K562 (cell line): ENCODE measurements around the gene POLR2L. TPM values are rescaled to one million over a fixed set of nuclear protein-coding genes. Genes with fewer than 3 reads are reported as not detected.
A peak's percentile ranks its signal among the peaks of the same experiment; 100 is the strongest.

Experiments
- ATAC-seq: fragments of 200-7000 bp; cut with Tn5 transposase; 3 replicates; pipeline ENCODE4 v1.9.1; 2020; ENCODE audit warnings: moderate library complexity
- BruUV-seq: library from RNA; stranded (reverse); fragments of 400-500 nt; replicated peaks from 2 replicates; lab custom pipeline; 2021; lab: Mats Ljungman, UMichigan
- CTCF ChIA-PET: fragments of 300-600 bp; formaldehyde crosslinking; extraction: SDS; loops from one replicate; lab custom pipeline; 2021; ENCODE audit warnings: low intra/inter-chr PET ratio; lab: Yijun Ruan, JAX
- POLR2A ChIA-PET: fragments of 300-600, 350-650 bp; sonication (Branson Sonifier 250); formaldehyde crosslinking; extraction: SDS; loops from one replicate; lab custom pipeline; 2021; ENCODE audit warnings: antibody characterized with exemption, inconsistent platforms; lab: Yijun Ruan, JAX
- DNase-seq, 4 experiments: peaks; one replicate each; pipeline versions ENCODE4 v3.0.0 to v3.0.0-alpha.2; 2011 to 2018; ENCODE audit warnings: low spot score in 3 of 4, mixed read lengths in 3 of 4; ENCODE audit errors: extremely low read depth in 1 of 4
- FAIRE-seq: peaks from 2 replicates; lab custom pipeline; 2011; peaks lifted over from hg19 to GRCh38; lab: Jason Lieb, UNC
- H2AFZ ChIP-seq: 2 replicates; pipeline ENCODE4 v1.6.0; 2011; ENCODE audit warnings: low read depth, low read length, control low read depth, inconsistent platforms
- H3K27ac ChIP-seq: fragments of 200-600 bp; 3 replicates; pipeline ENCODE4 v1.8.0; 2011; ENCODE audit warnings: low read depth, mild to moderate bottlenecking, control low read depth, inconsistent platforms, low read length, moderate library complexity, mixed read lengths; ENCODE audit errors: extremely low read depth
- H3K27me3 ChIP-seq, 2 experiments: fragments of 300-600 bp in 1 of 2; 2 replicates in 1 of 2; 3 replicates in 1 of 2; pipeline versions ENCODE4 v1.6.0 to v1.8.0; 2011; ENCODE audit warnings: inconsistent platforms in 2 of 2, low read length in 2 of 2, mild to moderate bottlenecking in 1 of 2, mixed read lengths in 1 of 2, moderate library complexity in 1 of 2; ENCODE audit not compliant: control insufficient read depth in 2 of 2, insufficient read depth in 2 of 2
- H3K36me3 ChIP-seq: fragments of 300-600 bp; 3 replicates; pipeline ENCODE4 v1.8.0; 2011; ENCODE audit warnings: mild to moderate bottlenecking, low read length, inconsistent platforms; ENCODE audit not compliant: control insufficient read depth, insufficient read depth
- H3K4me1 ChIP-seq, 2 experiments: fragments of 200-600 bp in 1 of 2; replicated peaks in 1 of 2; 2 replicates in 1 of 2; 3 replicates in 1 of 2; pipeline versions ENCODE4 v1.5.1 to v1.8.0; 2011; ENCODE audit warnings: inconsistent platforms in 2 of 2, low read length in 2 of 2, mild to moderate bottlenecking in 1 of 2, mixed read lengths in 1 of 2, moderate library complexity in 1 of 2; ENCODE audit not compliant: control insufficient read depth in 2 of 2, insufficient read depth in 2 of 2
- H3K4me2 ChIP-seq: 2 replicates; pipeline ENCODE4 v1.6.1; 2011; ENCODE audit warnings: low read length, control low read depth, inconsistent platforms, mixed read lengths; ENCODE audit not compliant: insufficient read depth
- H3K4me3 ChIP-seq: fragments of 200-600 bp; sonication (generic), shearing (Covaris generic); 2 replicates; pipeline ENCODE4 v1.5.1; 2016; ENCODE audit warnings: control low read depth, inconsistent platforms
- H3K79me2 ChIP-seq: fragments of 200-600 bp; 3 replicates; pipeline ENCODE4 v1.8.0; 2011; ENCODE audit warnings: low read length, inconsistent platforms; ENCODE audit not compliant: control insufficient read depth, insufficient read depth
- H3K9ac ChIP-seq, 2 experiments: 2 replicates each; pipeline versions ENCODE4 v1.6.0 to v1.6.1; 2011; ENCODE audit warnings: low read depth in 2 of 2, low read length in 2 of 2, control low read depth in 1 of 2, inconsistent platforms in 1 of 2, mild to moderate bottlenecking in 1 of 2, mixed read lengths in 1 of 2; ENCODE audit not compliant: insufficient read depth in 1 of 2
- H3K9me1 ChIP-seq: one replicate; pipeline ENCODE4 v1.6.0; 2011; ENCODE audit warnings: inconsistent platforms, mild to moderate bottlenecking, low read length, moderate library complexity; ENCODE audit not compliant: control insufficient read depth, insufficient read depth
- H3K9me3 ChIP-seq: replicated peaks from 2 replicates; pipeline ENCODE4 v1.5.1; 2011; ENCODE audit warnings: low read depth, low read length, inconsistent platforms; ENCODE audit not compliant: control insufficient read depth, insufficient read depth
- H4K20me1 ChIP-seq: replicated peaks from 2 replicates; pipeline ENCODE4 v1.6.1; 2011; ENCODE audit warnings: low read length, inconsistent platforms, mixed read lengths; ENCODE audit not compliant: control insufficient read depth, insufficient read depth
- CREB1 ChIP-seq, 2 experiments: sonication (generic) in 1 of 2; formaldehyde crosslinking in 1 of 2; IDR thresholded peaks; 2 replicates each; pipeline versions ENCODE4 v1.6.1 to v1.8.0; 2012 to 2022; ENCODE audit warnings: inconsistent platforms in 1 of 2, mild to moderate bottlenecking in 1 of 2, missing genetic modification reagents in 1 of 2, moderate library complexity in 1 of 2
- FOXJ3 ChIP-seq: sonication (generic); formaldehyde crosslinking; IDR thresholded peaks from 2 replicates; pipeline ENCODE4 v1.4.0; 2020; ENCODE audit warnings: mild to moderate bottlenecking, missing genetic modification reagents
- FOXP1 ChIP-seq: sonication (generic); formaldehyde crosslinking; IDR thresholded peaks from 2 replicates; pipeline ENCODE4 v1.8.0; 2022; ENCODE audit warnings: mild to moderate bottlenecking, missing genetic modification reagents
- GMEB1 ChIP-seq: fragments of 250-450 bp; sonication (Bioruptor Pico); IDR thresholded peaks from 2 replicates; pipeline ENCODE4 v1.4.0; 2020; ENCODE audit warnings: mild to moderate bottlenecking
- HES1 ChIP-seq: fragments of 450-650 bp; IDR thresholded peaks from 2 replicates; pipeline ENCODE4 v1.6.1; 2016; ENCODE audit warnings: low read depth, mild to moderate bottlenecking, moderate library complexity
- MEIS2 ChIP-seq: fragments of 450-650 bp; IDR thresholded peaks from 2 replicates; pipeline ENCODE4 v1.6.1; 2014; ENCODE audit warnings: mild to moderate bottlenecking; ENCODE audit not compliant: partially characterized antibody
- PCBP2 ChIP-seq: fragments of 200-400 bp; formaldehyde crosslinking; IDR thresholded peaks from 2 replicates; pipeline ENCODE4 v1.6.1; 2018; ENCODE audit warnings: low read length, low read depth, mild to moderate bottlenecking, moderate library complexity; ENCODE audit not compliant: poor library complexity, severe bottlenecking
- PREB ChIP-seq: sonication (generic); formaldehyde crosslinking; IDR thresholded peaks from 2 replicates; pipeline ENCODE4 v1.8.1; 2023; ENCODE audit warnings: mild to moderate bottlenecking, missing genetic modification reagents
- TAF1 ChIP-seq: IDR thresholded peaks from 2 replicates; pipeline ENCODE4 v1.6.1; 2011; ENCODE audit warnings: mild to moderate bottlenecking, low read length, moderate library complexity; ENCODE audit not compliant: insufficient read depth, control insufficient read depth, severe bottlenecking; ENCODE audit errors: extremely low read depth
- TCF7L2 ChIP-seq: fragments of 150-350 bp; IDR thresholded peaks from 2 replicates; pipeline ENCODE4 v1.6.1; 2016; ENCODE audit warnings: low read depth, mild to moderate bottlenecking, low read length, moderate library complexity
- U2AF2 ChIP-seq: fragments of 200-400 bp; formaldehyde crosslinking; optimal IDR thresholded peaks from 2 replicates; pipeline ENCODE3; 2017; ENCODE audit warnings: low read depth, mild to moderate bottlenecking, low read length
- ZNF23 ChIP-seq: fragments of 250-450 bp; sonication (Bioruptor Pico); IDR thresholded peaks from 2 replicates; pipeline ENCODE4 v1.4.0; 2020; ENCODE audit warnings: mild to moderate bottlenecking
- ZNF232 ChIP-seq: sonication (generic); formaldehyde crosslinking; IDR thresholded peaks from 2 replicates; pipeline ENCODE4 v1.8.0; 2022; ENCODE audit warnings: mild to moderate bottlenecking, missing genetic modification reagents
- ZNF445 ChIP-seq: fragments of 250-450 bp; sonication (Bioruptor Pico); IDR thresholded peaks from 2 replicates; pipeline ENCODE4 v1.4.0; 2020; ENCODE audit warnings: low read depth, mild to moderate bottlenecking, moderate library complexity
- WGBS: fragments of 100-300 bp; shearing (Covaris generic); methylation state at CpG from one replicate; pipeline ENCODE4 v1.1.6; 2016; ENCODE audit warnings: low coverage, mixed read lengths; ENCODE audit not compliant: insufficient coverage; ENCODE audit errors: missing lambda C conversion rate; 5-methylcytosine and 5-hydroxymethylcytosine counted together
- in situ Hi-C: fragments of 300-500 bp; cut with MboI; formaldehyde crosslinking; loops from 4 replicates; pipeline ENCODE4 v1.15.0; 2018; ENCODE audit warnings: inconsistent platforms, mixed read lengths
- intact Hi-C: fragments of 100-400 bp; cut with micrococcal nuclease; formaldehyde crosslinking; loops from 2 replicates; pipeline ENCODE4 v1.14.2; 2022
- polyA plus RNA-seq, 8 experiments: library from polyadenylated mRNA; depleted of rRNA in 4 of 8; stranded (reverse) in 5 of 8; unstranded in 3 of 8; fragments of >200 nt; fragmentation: Nextera tagmentation in 2 of 8; fragmentation: Illumina TruSeq in 1 of 8; extraction: Ambion mirVana in 2 of 8; extraction: Trizol in 1 of 8; gene quantifications; 2 replicates each; pipeline versions ENCODE4 v1.2.1 to v1.2.3, GENCODE V29; 2011 to 2014; ENCODE audit warnings: inconsistent platforms in 1 of 8, missing spikeins in 1 of 8
- total RNA-seq, 7 experiments: library from RNA; depleted of rRNA in 6 of 7; stranded (reverse); fragments of >200 nt in 6 of 7; fragmentation: Illumina TruSeq in 2 of 7; extraction: Trizol in 2 of 7; gene quantifications; 2 replicates each; pipeline versions ENCODE4 v1.2.1 to v1.2.3, GENCODE V29; 2011 to 2021; ENCODE audit warnings: low replicate concordance in 1 of 7

Gene POLR2L
- total and polyA plus RNA-seq, 9 of the 15 experiments (the other 6 are each of a cell fraction or from before 2014, with no cell fraction given): 38.3 to 688 (median 108) TPM

- no peaks in the 10 kb centered on the region for H3K9me3 ChIP-seq
- 91% methylated on average over 21 of the region's 28 CpGs for WGBS
- DNase-seq: no peak
- peaks cover 22% of the 10 kb centered on the region for H3K79me2 ChIP-seq
- H3K27me3 ChIP-seq: no peaks in the 10 kb centered on the region
- BruUV-seq: no TSS peak
- in situ Hi-C loops: no loop called here
- H3K9me1 ChIP-seq: no peaks in the 10 kb centered on the region
- H3K36me3 ChIP-seq: peaks cover 38% of the 10 kb centered on the region; the same call in 1 of the 3 replicates
- peaks cover 10 to 93% of the 10 kb centered on the region in 2 experiments; a peak in 4 of 5 replicates for H3K4me1 ChIP-seq
- H3K9ac ChIP-seq: peak overlapping the region in 1 of 2 experiments; percentile 97; a peak in 2 of 4 replicates
- no peak for ATAC-seq
- ChIA-PET CTCF (no interaction called here), POLR2A (interaction anchor here (0.6 to 1.1 kb wide), 4 partner anchors 24 to 111 kb away, joined by 3 to 4 read pairs (median 4); no protein-coding TSS in a partner anchor)
- no peak for FAIRE-seq
- intact Hi-C loops: no loop called here
- H2AFZ ChIP-seq: no peak overlapping the region
- H3K27ac ChIP-seq: no peak overlapping the region
- H3K4me3 ChIP-seq: no peak overlapping the region
- no peak overlapping the region for H3K4me2 ChIP-seq
- H4K20me1 ChIP-seq: no peaks in the 10 kb centered on the region
- TF ChIP-seq ZNF232 (no peak), CREB1 (IDR thresholded peaks at IDR 0.05) (no peak), CREB1 (CRISPR knock-in tag; IDR thresholded peaks at IDR 0.05) (no peak), ZNF445 (no peak), TAF1 (no peak), PREB (CRISPR knock-in tag) (no peak), TCF7L2 (no peak), GMEB1 (CRISPR knock-in tag) (no peak), HES1 (no peak), FOXJ3 (CRISPR knock-in tag) (no peak), FOXP1 (CRISPR knock-in tag) (no peak), MEIS2 (no peak), U2AF2 (no peak), ZNF23 (CRISPR knock-in tag) (no peak), PCBP2 (no peak)
Observed at GRCh38 chr11:802693-803466, 39.4 kb downstream of the POLR2L start.
